SU-DHL-6 (cell line): Measurements from ENCODE around the gene STAG2.
"Not testable (repeated sequence)": the region's sequence is repeated elsewhere in the genome, so short reads cannot be mapped to it uniquely, and the experiment has no call there.

Experiments used
- CTCF ChIP-seq: fragments of 200-600 bp; sonication (generic); IDR thresholded peaks from one replicate; pipeline ENCODE4 v1.5.1; 2017; ENCODE audit warnings: antibody characterized with exemption, mild to moderate bottlenecking, low read length, moderate library complexity; ENCODE audit not compliant: insufficient read depth, poor library complexity, severe bottlenecking
- EZH2phosphoT487 ChIP-seq: fragments of 200-600 bp; sonication (generic), shearing (Covaris generic); conservative IDR thresholded peaks from 2 replicates; pipeline ENCODE4 v1.6.1; 2018; ENCODE audit warnings: mild to moderate bottlenecking, antibody characterized with exemption, low read length, moderate library complexity, mixed read lengths

GRCh38 chrX:124132437-124132836 lies 170.9 kb downstream of the STAG2 start:
- TF ChIP-seq CTCF, EZH2phosphoT487: not testable (repeated sequence)
